Measurements from ENCODE around the gene SEMA4C. TPM values are rescaled to one million over a fixed set of nuclear protein-coding genes. Genes with fewer than 3 reads are reported as not detected.
A peak's percentile ranks its signal among the peaks of the same experiment; 100 is the strongest.

SEMA4C gene
- total and polyA plus RNA-seq, 9 of the 15 experiments (the other 6 are each of a cell fraction or from before 2014, with no cell fraction given), result 0.32 to 59.7 (median 23.9) TPM

- no peak for TF ChIP-seq XRCC4 (IDR thresholded peaks at IDR 0.05; ENCODE audit: extremely low read depth, insufficient read depth, insufficient read length)
- TF ChIP-seq ZNF518B (CRISPR knock-in tag; IDR thresholded peaks at IDR 0.05), result no peak
- TF ChIP-seq RBM22 (IDR thresholded peaks at IDR 0.05; ENCODE audit: low read depth, low read length, poor library complexity, severe bottlenecking), result no peak
- TF ChIP-seq ZNF408 (CRISPR knock-in tag; IDR thresholded peaks at IDR 0.05; ENCODE audit: low read depth), result no peak
- TF ChIP-seq, protein P1, sequence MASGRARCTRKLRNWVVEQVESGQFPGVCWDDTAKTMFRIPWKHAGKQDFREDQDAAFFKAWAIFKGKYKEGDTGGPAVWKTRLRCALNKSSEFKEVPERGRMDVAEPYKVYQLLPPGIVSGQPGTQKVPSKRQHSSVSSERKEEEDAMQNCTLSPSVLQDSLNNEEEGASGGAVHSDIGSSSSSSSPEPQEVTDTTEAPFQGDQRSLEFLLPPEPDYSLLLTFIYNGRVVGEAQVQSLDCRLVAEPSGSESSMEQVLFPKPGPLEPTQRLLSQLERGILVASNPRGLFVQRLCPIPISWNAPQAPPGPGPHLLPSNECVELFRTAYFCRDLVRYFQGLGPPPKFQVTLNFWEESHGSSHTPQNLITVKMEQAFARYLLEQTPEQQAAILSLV (tag; IDR thresholded peaks at IDR 0.05), result no peak
- no peak for TF ChIP-seq XRCC5 (IDR thresholded peaks at IDR 0.05; ENCODE audit: low read depth, low read length)
- TF ChIP-seq RBM14 (IDR thresholded peaks at IDR 0.05; ENCODE audit: borderline replicate concordance, insufficient read depth, low read depth, low read length), result no peak
- peak; percentile 43; the same call in 1 of the 2 replicates for TF ChIP-seq L3MBTL2 (IDR thresholded peaks at IDR 0.05)
- TF ChIP-seq MTA1 (IDR thresholded peaks at IDR 0.05; ENCODE audit: borderline replicate concordance), result no peak
- no peak for TF ChIP-seq ARID4B (CRISPR knock-in tag; IDR thresholded peaks at IDR 0.05)
- TF ChIP-seq NCOR1 (IDR thresholded peaks at IDR 0.05), result peak; percentile 73
- peak; percentile 75 for TF ChIP-seq SOX6 (IDR thresholded peaks at IDR 0.05)
- no peak for TF ChIP-seq GABPA (tag; conservative IDR thresholded peaks at IDR 0.05; ENCODE audit: low read depth)
- no peak for TF ChIP-seq KAT7 (CRISPR knock-in tag; IDR thresholded peaks at IDR 0.05; ENCODE audit: borderline replicate concordance)
- no peak for TF ChIP-seq TEAD2 (tag; IDR thresholded peaks at IDR 0.05)
- peak; percentile 73 for TF ChIP-seq KLF16 (IDR thresholded peaks at IDR 0.05)
- peak; percentile 85 for TF ChIP-seq CXXC5 (CRISPR knock-in tag; IDR thresholded peaks at IDR 0.05)
- no peak for TF ChIP-seq ZFP1 (CRISPR knock-in tag; IDR thresholded peaks at IDR 0.05)
- 0 out of 2 replicates have a peak, but pooled peaks have one; percentile 21 for TF ChIP-seq ESRRA (IDR thresholded peaks at IDR 0.05; ENCODE audit: borderline replicate concordance, low read depth)
- no peak for TF ChIP-seq FOXK2 (conservative IDR thresholded peaks at IDR 0.05 in 1 of 2, IDR thresholded peaks at IDR 0.05 in 1 of 2; ENCODE audit: low read depth in 2 of 2)
These were observed 59.7 kb downstream of the SEMA4C start (continued) for GRCh38 chr2:96809951-96810782.
